K562 (cell line): ENCODE results near the gene LITAF. TPM values are rescaled to one million over a fixed set of nuclear protein-coding genes. Genes with fewer than 3 reads are reported as not detected.

Experiments
- ATAC-seq: fragments of 200-7000 bp; cut with Tn5 transposase; 3 replicates; pipeline ENCODE4 v1.9.1; 2020; ENCODE audit warnings: moderate library complexity
- BruUV-seq: library from RNA; stranded (reverse); fragments of 400-500 nt; replicated peaks from 2 replicates; lab custom pipeline; 2021; lab: Mats Ljungman, UMichigan
- CTCF ChIA-PET: fragments of 300-600 bp; formaldehyde crosslinking; extraction: SDS; loops from one replicate; lab custom pipeline; 2021; ENCODE audit warnings: low intra/inter-chr PET ratio; lab: Yijun Ruan, JAX
- POLR2A ChIA-PET: fragments of 300-600, 350-650 bp; sonication (Branson Sonifier 250); formaldehyde crosslinking; extraction: SDS; loops from one replicate; lab custom pipeline; 2021; ENCODE audit warnings: antibody characterized with exemption, inconsistent platforms; lab: Yijun Ruan, JAX
- DNase-seq, 4 experiments: peaks; one replicate each; pipeline versions ENCODE4 v3.0.0 to v3.0.0-alpha.2; 2011 to 2018; ENCODE audit warnings: low spot score in 3 of 4, mixed read lengths in 3 of 4; ENCODE audit errors: extremely low read depth in 1 of 4
- FAIRE-seq: peaks from 2 replicates; lab custom pipeline; 2011; peaks lifted over from hg19 to GRCh38; lab: Jason Lieb, UNC
- H2AFZ ChIP-seq: 2 replicates; pipeline ENCODE4 v1.6.0; 2011; ENCODE audit warnings: low read depth, low read length, control low read depth, inconsistent platforms
- H3K27ac ChIP-seq: fragments of 200-600 bp; 3 replicates; pipeline ENCODE4 v1.8.0; 2011; ENCODE audit warnings: low read depth, mild to moderate bottlenecking, control low read depth, inconsistent platforms, low read length, moderate library complexity, mixed read lengths; ENCODE audit errors: extremely low read depth
- H3K27me3 ChIP-seq, 2 experiments: fragments of 300-600 bp in 1 of 2; 2 replicates in 1 of 2; 3 replicates in 1 of 2; pipeline versions ENCODE4 v1.6.0 to v1.8.0; 2011; ENCODE audit warnings: inconsistent platforms in 2 of 2, low read length in 2 of 2, mild to moderate bottlenecking in 1 of 2, mixed read lengths in 1 of 2, moderate library complexity in 1 of 2; ENCODE audit not compliant: control insufficient read depth in 2 of 2, insufficient read depth in 2 of 2
- H3K36me3 ChIP-seq: fragments of 300-600 bp; 3 replicates; pipeline ENCODE4 v1.8.0; 2011; ENCODE audit warnings: mild to moderate bottlenecking, low read length, inconsistent platforms; ENCODE audit not compliant: control insufficient read depth, insufficient read depth
- H3K4me1 ChIP-seq, 2 experiments: fragments of 200-600 bp in 1 of 2; replicated peaks in 1 of 2; 2 replicates in 1 of 2; 3 replicates in 1 of 2; pipeline versions ENCODE4 v1.5.1 to v1.8.0; 2011; ENCODE audit warnings: inconsistent platforms in 2 of 2, low read length in 2 of 2, mild to moderate bottlenecking in 1 of 2, mixed read lengths in 1 of 2, moderate library complexity in 1 of 2; ENCODE audit not compliant: control insufficient read depth in 2 of 2, insufficient read depth in 2 of 2
- H3K4me2 ChIP-seq: 2 replicates; pipeline ENCODE4 v1.6.1; 2011; ENCODE audit warnings: low read length, control low read depth, inconsistent platforms, mixed read lengths; ENCODE audit not compliant: insufficient read depth
- H3K4me3 ChIP-seq: fragments of 200-600 bp; sonication (generic), shearing (Covaris generic); 2 replicates; pipeline ENCODE4 v1.5.1; 2016; ENCODE audit warnings: control low read depth, inconsistent platforms
- H3K79me2 ChIP-seq: fragments of 200-600 bp; 3 replicates; pipeline ENCODE4 v1.8.0; 2011; ENCODE audit warnings: low read length, inconsistent platforms; ENCODE audit not compliant: control insufficient read depth, insufficient read depth
- H3K9ac ChIP-seq, 2 experiments: 2 replicates each; pipeline versions ENCODE4 v1.6.0 to v1.6.1; 2011; ENCODE audit warnings: low read depth in 2 of 2, low read length in 2 of 2, control low read depth in 1 of 2, inconsistent platforms in 1 of 2, mild to moderate bottlenecking in 1 of 2, mixed read lengths in 1 of 2; ENCODE audit not compliant: insufficient read depth in 1 of 2
- H3K9me1 ChIP-seq: one replicate; pipeline ENCODE4 v1.6.0; 2011; ENCODE audit warnings: inconsistent platforms, mild to moderate bottlenecking, low read length, moderate library complexity; ENCODE audit not compliant: control insufficient read depth, insufficient read depth
- H3K9me3 ChIP-seq: replicated peaks from 2 replicates; pipeline ENCODE4 v1.5.1; 2011; ENCODE audit warnings: low read depth, low read length, inconsistent platforms; ENCODE audit not compliant: control insufficient read depth, insufficient read depth
- H4K20me1 ChIP-seq: replicated peaks from 2 replicates; pipeline ENCODE4 v1.6.1; 2011; ENCODE audit warnings: low read length, inconsistent platforms, mixed read lengths; ENCODE audit not compliant: control insufficient read depth, insufficient read depth
- BHLHE40 ChIP-seq: IDR thresholded peaks from 2 replicates; pipeline ENCODE4 v1.6.1; 2011; ENCODE audit warnings: low read length, improper control_type of control experiment
- EHMT2 ChIP-seq: fragments of 450-650 bp; IDR thresholded peaks from 2 replicates; pipeline ENCODE4 v1.6.1; 2018; ENCODE audit warnings: antibody characterized with exemption
- HNRNPLL ChIP-seq: fragments of 200-400 bp; formaldehyde crosslinking; IDR thresholded peaks from 2 replicates; pipeline ENCODE4 v1.6.1; 2017; ENCODE audit warnings: low read length, low read depth, mild to moderate bottlenecking; ENCODE audit not compliant: poor library complexity, severe bottlenecking
- KAT2B ChIP-seq: IDR thresholded peaks from one replicate; pipeline ENCODE4 v1.6.1; 2012; ENCODE audit warnings: low read depth, mild to moderate bottlenecking, control low read depth, inconsistent platforms, low read length, moderate library complexity
- KLF1 ChIP-seq: fragments of 450-650 bp; IDR thresholded peaks from 2 replicates; pipeline ENCODE4 v1.6.1; 2016; ENCODE audit warnings: missing genetic modification characterization, missing compliant biosample characterization
- LARP7 ChIP-seq: fragments of 450-650 bp; IDR thresholded peaks from 2 replicates; pipeline ENCODE4 v1.6.1; 2016
- NFXL1 ChIP-seq: fragments of 450-650 bp; formaldehyde crosslinking; IDR thresholded peaks from 2 replicates; pipeline ENCODE4 v1.4.0; 2021; ENCODE audit warnings: mild to moderate bottlenecking
- NR2C1 ChIP-seq, 2 experiments: fragments of 450-650 bp; IDR thresholded peaks; 2 replicates each; pipeline ENCODE4 v1.6.1; 2017; ENCODE audit warnings: mild to moderate bottlenecking in 2 of 2, antibody characterized with exemption in 1 of 2, inconsistent platforms in 1 of 2, missing compliant biosample characterization in 1 of 2, missing genetic modification characterization in 1 of 2
- PCBP1 ChIP-seq: fragments of 200-400 bp; formaldehyde crosslinking; IDR thresholded peaks from 2 replicates; pipeline ENCODE4 v1.6.1; 2018; ENCODE audit warnings: mild to moderate bottlenecking, low read depth, low read length; ENCODE audit not compliant: poor library complexity, severe bottlenecking
- POU5F1 ChIP-seq: fragments of 150-350 bp; IDR thresholded peaks from 2 replicates; pipeline ENCODE4 v1.6.1; 2014; ENCODE audit warnings: borderline replicate concordance, low read length, low read depth, mild to moderate bottlenecking; ENCODE audit not compliant: partially characterized antibody
- RFX1 ChIP-seq: fragments of 450-650 bp; IDR thresholded peaks from 2 replicates; pipeline ENCODE4 v1.6.1; 2016; ENCODE audit warnings: mild to moderate bottlenecking, moderate library complexity
- TARDBP ChIP-seq: fragments of 450-650 bp; IDR thresholded peaks from 2 replicates; pipeline ENCODE4 v1.6.1; 2016
- ZKSCAN1 ChIP-seq: fragments of 150-350 bp; IDR thresholded peaks from 2 replicates; pipeline ENCODE4 v1.6.1; 2016; ENCODE audit warnings: low read depth, low read length
- ZNF23 ChIP-seq: fragments of 250-450 bp; sonication (Bioruptor Pico); IDR thresholded peaks from 2 replicates; pipeline ENCODE4 v1.4.0; 2020; ENCODE audit warnings: mild to moderate bottlenecking
- ZNF445 ChIP-seq: fragments of 250-450 bp; sonication (Bioruptor Pico); IDR thresholded peaks from 2 replicates; pipeline ENCODE4 v1.4.0; 2020; ENCODE audit warnings: low read depth, mild to moderate bottlenecking, moderate library complexity
- ZNF696 ChIP-seq: fragments of 250-450 bp; sonication (Bioruptor Pico); conservative IDR thresholded peaks from 2 replicates; pipeline ENCODE4 v1.4.0; 2020; ENCODE audit warnings: mild to moderate bottlenecking, moderate library complexity
- ZZZ3 ChIP-seq: fragments of 450-650 bp; IDR thresholded peaks from 2 replicates; pipeline ENCODE4 v1.6.1; 2016; ENCODE audit warnings: antibody characterized with exemption, mild to moderate bottlenecking, moderate library complexity
- WGBS: fragments of 100-300 bp; shearing (Covaris generic); methylation state at CpG from one replicate; pipeline ENCODE4 v1.1.6; 2016; ENCODE audit warnings: low coverage, mixed read lengths; ENCODE audit not compliant: insufficient coverage; ENCODE audit errors: missing lambda C conversion rate; 5-methylcytosine and 5-hydroxymethylcytosine counted together
- in situ Hi-C: fragments of 300-500 bp; cut with MboI; formaldehyde crosslinking; loops from 4 replicates; pipeline ENCODE4 v1.15.0; 2018; ENCODE audit warnings: inconsistent platforms, mixed read lengths
- intact Hi-C: fragments of 100-400 bp; cut with micrococcal nuclease; formaldehyde crosslinking; loops from 2 replicates; pipeline ENCODE4 v1.14.2; 2022
- polyA plus RNA-seq, 8 experiments: library from polyadenylated mRNA; depleted of rRNA in 4 of 8; stranded (reverse) in 5 of 8; unstranded in 3 of 8; fragments of >200 nt; fragmentation: Nextera tagmentation in 2 of 8; fragmentation: Illumina TruSeq in 1 of 8; extraction: Ambion mirVana in 2 of 8; extraction: Trizol in 1 of 8; gene quantifications; 2 replicates each; pipeline versions ENCODE4 v1.2.1 to v1.2.3, GENCODE V29; 2011 to 2014; ENCODE audit warnings: inconsistent platforms in 1 of 8, missing spikeins in 1 of 8
- total RNA-seq, 7 experiments: library from RNA; depleted of rRNA in 6 of 7; stranded (reverse); fragments of >200 nt in 6 of 7; fragmentation: Illumina TruSeq in 2 of 7; extraction: Trizol in 2 of 7; gene quantifications; 2 replicates each; pipeline versions ENCODE4 v1.2.1 to v1.2.3, GENCODE V29; 2011 to 2021; ENCODE audit warnings: low replicate concordance in 1 of 7
- TF ChIP-seq, protein P1 (sequence below): conservative IDR thresholded peaks from 2 replicates; pipeline ENCODE4 v1.6.1; 2011; ENCODE audit warnings: low read depth, mild to moderate bottlenecking, low read length; ENCODE audit not compliant: control insufficient read depth

The LITAF gene
- total and polyA plus RNA-seq, 9 of the 15 experiments (the other 6 are each of a cell fraction or from before 2014, with no cell fraction given) = 4.1 to 17.8 (median 11.9) TPM

DNA sequence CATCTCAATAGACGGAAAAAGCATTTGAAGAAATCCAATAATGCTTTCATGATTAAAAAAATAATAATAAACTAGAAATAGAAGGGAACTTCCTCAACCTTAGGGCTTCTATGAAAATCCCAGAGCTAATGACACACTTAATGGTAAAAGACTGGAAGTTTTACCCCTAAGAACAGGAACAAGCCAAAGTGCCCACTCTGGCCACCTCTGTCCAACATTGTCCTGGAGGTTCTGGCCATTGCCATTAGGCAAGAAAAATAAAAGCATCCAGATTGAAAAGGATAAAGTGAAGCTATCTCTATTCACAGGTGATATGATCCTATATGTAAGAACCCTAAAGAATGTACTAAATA lies 2.5 kb upstream of the LITAF start:
- intact Hi-C loops (no loop called here), in situ Hi-C loops (no loop called here)
- FAIRE-seq (no peak), DNase-seq (no peak), ATAC-seq (no peak)
- Histone ChIP-seq H3K27me3 (peaks cover 19 to 25% of the 10 kb centered on the region in 2 experiments), H3K27ac (no peak overlapping the region), H3K9ac (no peak overlapping the region), H3K36me3 (no peaks in the 10 kb centered on the region), H2AFZ (no peak overlapping the region), H4K20me1 (no peaks in the 10 kb centered on the region; the same call in 1 of the 2 replicates), H3K9me1 (no peaks in the 10 kb centered on the region), H3K79me2 (no peaks in the 10 kb centered on the region), H3K4me1 (peaks cover 0 to 18% of the 10 kb centered on the region in 2 experiments; a peak in 4 of 5 replicates), H3K4me2 (no peak overlapping the region), H3K4me3 (no peak overlapping the region), H3K9me3 (no peaks in the 10 kb centered on the region)
- TF ChIP-seq KLF1 (tag) (no peak), TARDBP (no peak), ZNF445 (CRISPR knock-in tag) (no peak), RFX1 (no peak), ZZZ3 (no peak), KAT2B (no peak), POU5F1 (no peak), NR2C1 (IDR thresholded peaks at IDR 0.05) (no peak), NR2C1 (tag; IDR thresholded peaks at IDR 0.05) (no peak), LARP7 (no peak), ZKSCAN1 (no peak), ZNF23 (no peak), PCBP1 (no peak), ZNF696 (CRISPR knock-in tag) (no peak), BHLHE40 (no peak), HNRNPLL (no peak), NFXL1 (CRISPR knock-in tag) (no peak), EHMT2 (no peak)
- TF ChIP-seq, protein P1, sequence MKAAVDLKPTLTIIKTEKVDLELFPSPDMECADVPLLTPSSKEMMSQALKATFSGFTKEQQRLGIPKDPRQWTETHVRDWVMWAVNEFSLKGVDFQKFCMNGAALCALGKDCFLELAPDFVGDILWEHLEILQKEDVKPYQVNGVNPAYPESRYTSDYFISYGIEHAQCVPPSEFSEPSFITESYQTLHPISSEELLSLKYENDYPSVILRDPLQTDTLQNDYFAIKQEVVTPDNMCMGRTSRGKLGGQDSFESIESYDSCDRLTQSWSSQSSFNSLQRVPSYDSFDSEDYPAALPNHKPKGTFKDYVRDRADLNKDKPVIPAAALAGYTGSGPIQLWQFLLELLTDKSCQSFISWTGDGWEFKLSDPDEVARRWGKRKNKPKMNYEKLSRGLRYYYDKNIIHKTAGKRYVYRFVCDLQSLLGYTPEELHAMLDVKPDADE = no peak
- ChIA-PET CTCF (interaction anchor here (0.6 kb wide), 1 partner anchor 1493 kb away, joined by 4 read pairs; no protein-coding TSS in a partner anchor), POLR2A (no interaction called here)
- BruUV-seq = no TSS peak
- whole genome bisulfite sequencing = 40% methylated on average over 1 of the region's 1 CpG
